HG03103 (cell line): ENCODE measurements around the gene PPM1J.

Experiments
- ATAC-seq: cut with Tn5 transposase; IDR thresholded peaks from one replicate; pipeline ENCODE4 v1.9.1; 2021; ENCODE audit warnings: low read depth; ENCODE audit not compliant: unreplicated experiment

PPM1J gene

DNA sequence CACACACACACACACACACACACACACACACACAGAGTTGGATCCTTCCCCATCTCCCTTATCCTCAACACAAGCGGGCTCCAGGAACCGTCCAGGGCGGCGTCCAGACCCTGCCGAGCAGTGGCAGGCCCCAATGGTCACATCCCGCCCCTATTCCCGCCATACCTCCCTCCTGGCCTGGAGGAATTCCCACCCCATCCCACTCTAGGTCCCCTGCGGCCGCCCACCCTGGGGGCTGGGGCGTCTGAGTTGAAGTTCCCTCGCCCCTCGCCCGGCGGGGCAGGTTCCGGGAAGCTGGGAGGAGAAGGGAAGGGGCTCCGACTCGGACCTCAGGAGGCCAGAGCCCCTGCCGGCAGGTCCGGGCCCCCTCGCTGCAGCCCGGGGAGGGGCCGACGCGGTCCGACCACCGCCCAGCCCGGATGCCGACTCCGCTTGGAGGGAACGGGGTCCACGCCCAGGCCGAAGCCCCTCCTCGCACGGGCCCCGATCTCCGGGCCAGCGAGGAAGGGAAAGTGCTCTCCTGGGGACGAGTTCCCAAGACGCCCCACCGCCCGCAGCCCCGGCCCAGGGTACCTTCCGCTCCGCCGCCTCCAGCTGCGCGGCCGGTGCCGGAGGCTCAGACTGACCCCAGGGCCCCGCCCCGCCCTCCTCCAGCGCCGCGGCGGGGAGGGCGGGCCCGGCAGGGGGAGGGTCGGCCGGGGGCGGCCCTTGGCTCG is 8.5 kb downstream of the PPM1J start, which contains the start of gene RHOC:
TSS of gene RHOC (minus strand) at position 623 of the 716 bp plus-strand sequence. CDS start 3,328 bp downstream, outside the sequence.
- peak; percentile 60 for ATAC-seq

DNA sequence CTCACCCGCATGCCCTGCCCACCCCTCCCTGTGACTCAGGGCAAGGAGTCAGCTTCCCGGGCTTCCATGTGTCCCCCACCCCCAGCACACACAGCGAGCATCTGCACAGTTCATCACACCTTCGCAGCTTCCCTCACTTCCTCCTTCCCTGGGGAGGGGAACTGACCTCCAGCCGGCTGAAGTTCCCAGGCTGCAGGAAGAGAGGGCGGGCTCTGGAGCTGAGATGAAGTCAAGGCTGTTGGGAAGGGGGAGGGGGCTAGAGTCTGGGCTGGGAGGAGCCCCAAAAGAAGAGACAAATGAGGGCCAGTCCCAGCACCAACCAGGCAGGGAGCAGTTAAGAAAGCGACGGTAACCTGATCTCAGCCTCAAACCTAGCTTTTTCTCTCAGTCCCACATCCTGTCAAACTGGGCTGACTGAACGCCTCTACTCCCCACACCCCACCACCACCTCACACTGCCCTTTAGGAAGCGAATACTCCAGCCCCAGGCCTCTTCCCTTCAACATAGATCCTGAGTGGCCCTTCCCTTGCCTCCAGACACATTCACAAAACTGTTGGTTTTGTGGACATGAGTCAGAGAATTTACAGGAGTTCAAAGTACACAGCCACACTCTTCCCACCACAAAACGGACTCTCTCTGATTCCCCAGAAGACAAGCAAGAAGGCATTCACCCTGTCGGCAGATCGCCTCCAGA is 10.1 kb downstream of the PPM1J start:
- ATAC-seq: peak; percentile 49

- ATAC-seq: no peak
Measured at GRCh38 chr1:112704391-112704933, 10.7 kb downstream of the PPM1J start.

GRCh38 chr1:112703706-112704105 is 11.4 kb downstream of the PPM1J start:
- no peak for ATAC-seq

DNA sequence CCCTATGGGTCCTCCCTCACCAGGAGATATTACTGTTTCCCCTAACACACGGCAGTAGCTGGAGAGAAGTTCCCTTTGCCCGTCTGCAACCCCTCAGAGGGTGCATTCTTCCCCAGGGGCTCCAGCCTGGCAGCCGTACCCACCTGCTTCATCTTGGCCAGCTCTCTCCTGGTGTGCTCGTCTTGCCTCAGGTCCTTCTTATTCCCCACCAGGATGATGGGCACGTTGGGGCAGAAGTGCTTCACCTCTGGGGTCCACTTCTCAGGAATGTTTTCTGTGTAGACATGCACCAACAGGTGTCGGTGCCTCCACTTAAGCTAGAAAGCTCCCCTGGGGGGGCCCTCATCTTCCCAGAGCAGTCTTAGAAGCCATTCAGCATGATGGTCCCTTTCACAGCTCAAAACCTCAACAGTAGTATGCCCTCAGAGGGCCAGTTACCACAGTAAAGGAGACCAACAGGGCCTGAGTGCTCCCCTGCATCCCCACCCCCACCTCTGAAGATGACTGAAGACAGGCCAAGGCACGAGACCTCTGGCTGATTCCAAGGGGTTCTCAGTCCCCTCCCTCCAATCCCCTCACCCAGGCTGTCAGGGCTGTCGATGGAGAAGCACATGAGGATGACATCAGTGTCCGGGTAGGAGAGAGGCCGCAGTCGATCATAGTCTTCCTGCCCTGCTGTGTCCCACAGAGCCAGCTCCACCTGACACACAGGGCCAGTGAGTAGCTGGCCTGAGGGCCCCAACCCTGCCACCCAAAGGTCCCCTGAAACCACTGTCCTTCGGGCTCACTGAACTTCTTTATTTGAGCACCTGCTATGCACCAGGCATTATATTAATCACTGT is 12.5 kb downstream of the PPM1J start:
- no peak for ATAC-seq

DNA sequence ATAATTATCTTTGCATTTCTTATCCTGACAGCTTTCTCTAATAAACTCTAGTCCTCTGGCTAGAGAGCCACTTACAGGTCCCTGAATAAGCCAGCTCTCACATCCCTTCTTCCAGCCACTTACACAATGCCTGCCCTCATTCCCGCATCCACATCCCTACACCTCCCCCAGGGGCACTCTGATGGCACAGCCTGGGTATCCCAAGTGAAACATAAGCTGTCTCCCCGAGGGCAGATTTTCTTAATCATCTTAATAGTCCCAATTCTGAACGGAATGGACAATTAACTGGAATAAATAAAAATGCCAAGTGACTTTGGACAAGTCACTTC is 13.1 kb downstream of the PPM1J start:
- no peak for ATAC-seq

DNA sequence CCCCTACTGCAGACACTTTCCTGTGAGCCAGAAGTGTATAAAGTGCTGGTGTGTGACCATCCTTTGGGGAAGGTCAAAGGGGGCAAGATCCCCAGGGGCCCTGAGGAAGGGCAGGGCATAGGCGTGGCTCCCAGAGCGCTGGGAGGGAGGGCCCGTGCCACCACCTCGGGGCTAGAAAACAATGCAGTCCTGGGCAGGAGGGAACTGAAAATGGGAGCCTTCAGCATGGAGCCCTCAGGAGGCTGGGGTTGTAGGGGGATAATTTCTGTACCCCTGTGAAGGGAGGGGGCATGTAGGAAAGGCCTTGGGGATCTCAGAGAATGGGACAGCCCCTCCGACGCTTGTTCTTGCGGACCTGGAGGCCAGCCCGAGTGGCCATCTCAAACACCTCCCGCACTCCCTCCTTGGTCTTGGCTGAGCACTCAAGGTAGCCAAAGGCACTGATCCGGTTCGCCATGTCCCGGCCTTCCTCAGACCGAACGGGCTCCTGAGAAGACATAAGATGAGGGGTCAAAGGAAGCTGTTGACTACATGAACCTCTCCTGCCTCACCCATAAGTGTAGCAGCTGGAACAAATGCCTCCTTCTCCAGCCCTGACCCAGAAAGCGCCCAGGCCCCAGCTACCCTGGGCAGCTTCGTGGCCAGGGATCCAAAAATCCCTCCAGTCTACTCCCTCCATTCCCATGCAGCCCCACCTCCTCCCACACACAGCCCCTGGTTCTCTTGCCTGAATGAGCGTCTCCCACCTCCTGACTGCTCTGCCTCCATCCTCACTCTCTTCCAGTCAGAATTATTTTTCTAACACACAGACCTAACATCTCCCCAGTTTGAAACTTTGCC is 13.7 kb downstream of the PPM1J start:
- no peak for ATAC-seq

GRCh38 chr1:112700290-112701226 is 14.6 kb downstream of the PPM1J start:
- peak; percentile 42 for ATAC-seq

GRCh38 chr1:112699425-112700144 is 15.5 kb downstream of the PPM1J start:
- no peak for ATAC-seq

GRCh38 chr1:112698366-112699310 is 16.5 kb downstream of the PPM1J start:
- no peak for ATAC-seq

DNA sequence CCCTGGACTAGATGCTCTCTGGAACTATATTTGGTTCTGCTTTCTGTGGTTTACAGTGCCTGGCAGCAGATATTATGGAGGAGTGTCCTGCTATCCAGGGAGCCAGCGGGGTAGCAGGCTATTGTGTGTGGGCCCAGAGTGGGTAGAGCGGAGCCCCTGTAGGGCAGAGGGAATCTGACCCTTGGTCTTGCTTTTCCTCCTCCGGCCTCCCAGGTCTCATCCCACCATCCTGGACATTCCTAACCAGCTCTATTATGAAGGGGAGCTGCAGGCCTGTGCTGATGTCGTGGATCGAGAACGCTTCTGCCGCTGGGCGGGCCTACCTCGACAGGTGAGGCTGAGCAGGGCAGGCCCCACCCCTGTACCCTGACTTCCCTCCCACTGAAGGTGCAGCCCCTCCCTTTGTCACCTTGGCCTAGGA is 17.3 kb downstream of the PPM1J start:
- ATAC-seq: no peak

DNA sequence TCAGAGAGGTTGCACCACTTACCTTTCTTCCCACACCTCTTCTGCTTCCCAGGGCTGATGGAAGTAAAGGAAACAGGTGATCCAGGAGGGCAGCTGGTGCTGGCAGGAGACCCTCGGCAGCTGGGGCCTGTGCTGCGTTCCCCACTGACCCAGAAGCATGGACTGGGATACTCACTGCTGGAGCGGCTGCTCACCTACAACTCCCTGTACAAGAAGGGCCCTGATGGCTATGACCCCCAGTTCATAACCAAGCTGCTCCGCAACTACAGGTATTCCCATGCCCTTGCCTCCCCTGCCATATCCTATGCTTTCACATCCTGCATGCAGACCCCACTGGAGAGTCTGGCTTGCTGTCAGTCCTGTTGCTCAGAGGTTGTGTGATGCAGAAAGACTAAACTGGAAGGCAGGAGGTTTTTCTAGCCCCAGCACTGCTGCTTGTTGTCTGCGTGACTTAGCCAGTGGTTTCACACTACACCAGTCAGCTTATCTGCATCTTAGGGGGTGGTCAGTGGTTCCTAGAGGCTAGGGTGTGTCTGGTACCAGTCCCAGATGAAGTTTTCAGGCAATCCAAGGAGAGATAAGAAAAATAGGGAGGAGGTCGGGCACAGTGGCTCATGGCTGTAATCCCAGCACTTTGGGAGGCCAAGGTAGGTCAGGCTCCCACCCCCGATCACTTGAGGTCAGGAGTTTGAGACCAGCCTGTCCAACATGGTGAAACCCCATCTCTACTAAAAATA is 18.4 kb downstream of the PPM1J start:
- no peak for ATAC-seq

- ATAC-seq: no peak
Measured at GRCh38 chr1:112695276-112695675, 19.9 kb downstream of the PPM1J start.

DNA sequence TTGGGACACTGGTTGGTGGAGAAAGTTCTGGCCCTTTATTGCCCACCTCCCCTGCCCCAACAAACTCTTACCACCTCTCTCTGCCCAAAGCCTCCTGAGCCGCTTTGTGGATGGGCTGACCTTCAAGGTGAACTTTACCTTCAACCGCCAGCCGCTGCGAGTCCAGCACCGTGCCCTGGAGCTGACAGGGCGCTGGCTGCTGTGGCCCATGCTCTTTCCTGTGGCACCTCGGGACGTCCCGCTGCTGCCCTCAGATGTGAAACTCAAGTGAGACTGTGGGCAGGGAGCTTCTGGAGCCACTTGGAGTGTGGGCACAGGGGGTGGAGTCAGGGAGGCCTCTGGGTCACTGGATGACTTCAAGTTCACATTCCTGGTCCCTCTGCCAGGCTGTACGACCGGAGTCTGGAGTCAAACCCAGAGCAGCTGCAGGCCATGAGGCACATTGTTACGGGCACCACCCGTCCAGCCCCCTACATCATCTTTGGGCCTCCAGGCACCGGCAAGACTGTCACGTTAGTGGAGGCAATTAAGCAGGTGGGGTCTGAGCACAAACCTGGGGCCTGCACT is 20.7 kb downstream of the PPM1J start:
- no peak for ATAC-seq

- no peak for ATAC-seq
Measured at GRCh38 chr1:112693821-112694220, 21.3 kb downstream of the PPM1J start.

- ATAC-seq: no peak
Measured at GRCh38 chr1:112692681-112693080, 22.5 kb downstream of the PPM1J start.
